Liver (tissue), 3 donors: ENCODE measurements around the gene MRPS11.

Experiments
- CTCF ChIP-seq: fragments of 150-350 bp; IDR thresholded peaks from 2 replicates; pipeline ENCODE4 v1.5.1; 2017; ENCODE audit warnings: improper control_type of control experiment, low read depth, low read length; ENCODE audit not compliant: missing input control
- EGR1 ChIP-seq, 2 donors: IDR thresholded peaks; 2 replicates each; pipeline ENCODE4 v1.6.1; 2016 to 2018; ENCODE audit warnings: antibody characterized with exemption in 2 of 2, low read depth in 2 of 2
- FOXA1 ChIP-seq: IDR thresholded peaks from 2 replicates; pipeline ENCODE4 v1.6.1; 2016; ENCODE audit warnings: antibody characterized with exemption
- JUND ChIP-seq, 2 donors: IDR thresholded peaks; 2 replicates each; pipeline ENCODE4 v1.6.1; 2016; ENCODE audit warnings: antibody characterized with exemption in 2 of 2
- REST ChIP-seq: IDR thresholded peaks from 2 replicates; pipeline ENCODE4 v1.6.1; 2016; ENCODE audit warnings: antibody characterized with exemption, mild to moderate bottlenecking
- SP1 ChIP-seq: IDR thresholded peaks from 2 replicates; pipeline ENCODE4 v1.6.1; 2018; ENCODE audit warnings: antibody characterized with exemption, mild to moderate bottlenecking
- TF ChIP-seq, protein P1 (sequence below): IDR thresholded peaks from 2 replicates; pipeline ENCODE4 v1.6.1; 2016; ENCODE audit warnings: antibody characterized with exemption
- TF ChIP-seq, protein P2 (sequence below): IDR thresholded peaks from 2 replicates; pipeline ENCODE4 v1.6.1; 2016; ENCODE audit warnings: antibody characterized with exemption
- donor health status: healthy.
- donor health status: healthy.

DNA sequence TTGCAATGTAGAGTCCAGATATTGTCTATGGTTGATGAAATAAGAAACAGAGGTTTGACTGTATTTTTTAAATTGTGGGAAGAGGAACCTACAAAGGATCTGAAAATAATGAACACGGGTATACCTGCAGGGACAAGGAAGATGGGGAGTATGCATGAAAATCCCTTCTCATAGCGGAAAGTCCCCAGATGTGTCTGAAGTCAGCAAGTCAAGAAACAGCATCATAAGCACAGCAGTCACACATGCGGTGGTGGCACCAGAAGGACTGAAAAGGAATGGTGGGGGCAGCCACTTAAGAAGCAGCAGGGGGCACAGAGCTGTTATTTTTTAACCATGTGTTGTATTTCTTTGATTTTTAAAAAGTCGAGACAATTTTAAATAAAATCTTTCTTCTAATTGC, 4.7 kb downstream of the MRPS11 start:
- TF ChIP-seq, protein P1, sequence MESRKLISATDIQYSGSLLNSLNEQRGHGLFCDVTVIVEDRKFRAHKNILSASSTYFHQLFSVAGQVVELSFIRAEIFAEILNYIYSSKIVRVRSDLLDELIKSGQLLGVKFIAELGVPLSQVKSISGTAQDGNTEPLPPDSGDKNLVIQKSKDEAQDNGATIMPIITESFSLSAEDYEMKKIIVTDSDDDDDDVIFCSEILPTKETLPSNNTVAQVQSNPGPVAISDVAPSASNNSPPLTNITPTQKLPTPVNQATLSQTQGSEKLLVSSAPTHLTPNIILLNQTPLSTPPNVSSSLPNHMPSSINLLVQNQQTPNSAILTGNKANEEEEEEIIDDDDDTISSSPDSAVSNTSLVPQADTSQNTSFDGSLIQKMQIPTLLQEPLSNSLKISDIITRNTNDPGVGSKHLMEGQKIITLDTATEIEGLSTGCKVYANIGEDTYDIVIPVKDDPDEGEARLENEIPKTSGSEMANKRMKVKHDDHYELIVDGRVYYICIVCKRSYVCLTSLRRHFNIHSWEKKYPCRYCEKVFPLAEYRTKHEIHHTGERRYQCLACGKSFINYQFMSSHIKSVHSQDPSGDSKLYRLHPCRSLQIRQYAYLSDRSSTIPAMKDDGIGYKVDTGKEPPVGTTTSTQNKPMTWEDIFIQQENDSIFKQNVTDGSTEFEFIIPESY: no peak
- no peak for TF ChIP-seq SP1
- TF ChIP-seq REST: no peak
- no peak for TF ChIP-seq CTCF
- TF ChIP-seq, protein P2, sequence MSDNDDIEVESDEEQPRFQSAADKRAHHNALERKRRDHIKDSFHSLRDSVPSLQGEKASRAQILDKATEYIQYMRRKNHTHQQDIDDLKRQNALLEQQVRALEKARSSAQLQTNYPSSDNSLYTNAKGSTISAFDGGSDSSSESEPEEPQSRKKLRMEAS: no peak
- TF ChIP-seq JUND (IDR thresholded peaks at IDR 0.05): no peak
- TF ChIP-seq EGR1 (IDR thresholded peaks at IDR 0.05; ENCODE audit: low read depth in 2 of 2): no peak
- no peak for TF ChIP-seq FOXA1
